GM19035 (cell line): ENCODE measurements around the gene LAYN.

Experiments
- ATAC-seq: cut with Tn5 transposase; IDR thresholded peaks from one replicate; pipeline ENCODE4 v1.9.1; 2021; ENCODE audit not compliant: unreplicated experiment

LAYN gene

DNA sequence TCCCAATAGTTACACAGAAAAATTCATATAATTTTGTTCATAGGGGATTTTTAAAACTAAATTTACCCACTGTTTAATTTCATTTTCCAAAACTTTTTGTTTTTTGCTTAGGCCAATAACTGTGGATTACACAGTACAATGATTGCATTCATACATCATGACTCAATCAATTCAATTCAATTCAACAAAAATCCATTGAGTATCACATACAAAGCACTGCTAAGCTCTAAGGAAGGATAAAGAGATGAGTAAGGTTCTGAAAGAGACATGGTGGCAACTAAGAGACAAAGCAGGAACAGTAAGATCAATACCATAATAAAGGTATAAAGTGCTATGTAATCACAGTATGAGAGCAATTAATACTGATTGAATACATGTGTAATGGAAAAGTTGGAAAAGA lies 9.4 kb upstream of the LAYN start:
- ATAC-seq, result no peak

- no peak for ATAC-seq
These were observed 8.7 kb upstream of the LAYN start for GRCh38 chr11:111531687-111532364.

GRCh38 chr11:111532365-111532709 lies 8.2 kb upstream of the LAYN start:
- no peak for ATAC-seq

DNA sequence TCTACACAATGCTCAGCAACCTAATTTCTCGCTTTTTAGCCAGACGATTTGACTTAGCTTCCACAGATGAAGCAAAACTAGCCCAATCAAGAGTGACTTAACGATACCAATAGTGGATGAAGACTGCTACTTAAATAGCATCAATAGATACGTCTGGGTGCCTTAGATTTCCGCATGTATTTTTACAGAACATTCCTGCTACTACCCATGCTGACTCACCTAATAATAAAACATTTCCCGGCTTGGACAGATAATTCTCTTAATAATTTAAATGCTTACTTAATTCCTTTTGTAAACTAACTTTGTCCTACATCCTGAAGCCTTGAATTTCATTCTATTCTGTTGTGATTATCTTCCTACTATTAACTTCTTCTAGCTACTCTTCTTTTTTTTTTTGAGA lies 5.2 kb upstream of the LAYN start:
- no peak for ATAC-seq

GRCh38 chr11:111537336-111537860 lies 3.1 kb upstream of the LAYN start:
- no peak for ATAC-seq

GRCh38 chr11:111538407-111539114 lies 2.0 kb upstream of the LAYN start:
- ATAC-seq, result no peak

DNA sequence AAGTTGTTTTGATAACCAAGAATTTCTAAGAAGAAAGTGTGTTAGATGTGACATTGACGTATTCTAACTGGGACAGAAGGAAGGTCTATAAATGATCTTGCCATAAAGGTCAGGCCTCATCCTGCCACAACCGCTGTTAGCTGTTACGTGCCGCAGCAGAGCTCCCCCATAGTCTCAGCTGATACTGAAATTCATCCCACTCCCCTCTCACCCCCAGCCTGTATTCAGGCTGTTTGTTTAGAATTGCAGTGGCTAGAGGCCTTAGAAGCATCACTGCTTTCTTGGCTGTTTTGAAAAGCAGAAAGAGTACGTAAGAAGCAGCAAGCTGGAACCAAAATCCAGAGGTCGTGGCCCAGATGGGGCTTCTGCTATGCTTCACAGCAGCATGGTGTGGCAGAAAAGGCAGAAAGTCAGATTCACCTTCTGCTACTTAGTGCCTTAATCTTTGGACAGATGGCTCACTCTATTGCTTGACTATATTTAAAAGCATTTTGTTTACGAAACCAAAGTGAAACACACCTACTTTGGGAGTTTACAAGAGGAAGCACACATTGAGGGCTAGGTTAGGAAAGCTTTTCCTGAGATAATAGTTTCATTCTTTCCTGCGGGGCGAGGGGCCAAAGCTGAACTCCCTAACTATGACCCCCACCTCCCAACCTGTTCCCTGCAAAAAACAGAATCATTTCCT lies 950 bp upstream of the LAYN start:
- ATAC-seq, result no peak

- no peak for ATAC-seq
These were observed 375 bp downstream of the LAYN start for GRCh38 chr11:111540937-111541253.

GRCh38 chr11:111541254-111542061 lies 938 bp downstream of the LAYN start:
- ATAC-seq, result no peak

DNA sequence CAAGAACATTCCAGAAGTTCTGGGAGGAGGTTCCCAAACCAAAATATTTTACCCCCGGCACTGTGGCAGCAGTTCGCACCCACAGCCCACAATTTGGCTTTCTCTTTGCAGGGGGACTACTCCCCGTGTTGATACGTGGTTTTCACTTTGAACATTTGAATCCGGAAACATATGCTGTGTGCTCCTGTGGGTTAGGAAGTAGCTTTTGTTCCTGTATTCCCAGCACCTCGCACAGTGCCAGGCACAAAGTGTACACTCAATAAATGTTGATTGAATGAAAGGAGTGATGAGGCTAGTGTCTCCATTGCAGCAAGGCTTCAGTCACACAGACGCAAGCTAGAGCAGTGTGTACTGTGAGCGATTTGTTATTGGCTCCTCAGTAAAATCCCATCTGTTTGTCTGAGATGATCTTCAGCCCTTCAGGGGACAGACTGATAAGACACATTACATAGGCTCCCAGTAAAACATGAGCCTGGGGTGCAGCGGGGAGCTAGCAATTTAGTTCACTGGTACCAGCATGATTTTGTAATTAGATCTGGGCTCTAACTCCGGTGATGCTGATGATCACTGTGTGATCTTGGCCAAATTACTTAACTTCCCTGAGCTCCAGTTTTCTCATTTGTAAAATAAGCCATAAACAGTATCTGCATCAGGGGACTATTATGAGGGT lies 2.2 kb downstream of the LAYN start:
- ATAC-seq, result no peak

- ATAC-seq, result no peak
These were observed 8.0 kb downstream of the LAYN start for GRCh38 chr11:111548525-111548924.

DNA sequence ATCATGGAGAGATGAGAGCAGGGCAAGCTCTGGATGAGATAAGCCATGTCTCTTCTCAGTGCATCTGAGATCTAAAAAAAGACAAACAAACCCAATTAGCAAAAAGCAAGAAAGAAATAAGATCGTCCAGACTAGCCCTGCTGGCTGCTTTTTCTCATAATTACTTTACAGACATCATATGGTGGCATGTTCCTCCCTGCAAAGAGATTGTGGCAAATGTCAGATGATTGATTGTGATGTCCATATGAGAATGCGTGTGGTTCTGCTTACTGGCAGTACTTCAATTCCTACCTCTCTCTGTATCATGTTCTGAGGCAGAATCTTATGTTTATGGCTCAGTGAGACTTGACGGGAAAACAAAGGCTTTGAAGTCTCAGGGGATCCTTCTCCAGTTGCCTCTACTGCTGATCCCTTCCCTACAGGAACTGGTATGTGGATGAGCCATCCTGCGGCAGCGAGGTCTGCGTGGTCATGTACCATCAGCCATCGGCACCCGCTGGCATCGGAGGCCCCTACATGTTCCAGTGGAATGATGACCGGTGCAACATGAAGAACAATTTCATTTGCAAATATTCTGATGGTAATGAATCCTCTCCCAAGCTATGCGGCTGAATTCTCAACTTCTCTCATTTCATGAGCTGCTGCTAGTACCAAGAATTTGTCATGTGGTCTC lies 8.8 kb downstream of the LAYN start:
- no peak for ATAC-seq

GRCh38 chr11:111549869-111550203 lies 9.3 kb downstream of the LAYN start:
- ATAC-seq, result no peak

DNA sequence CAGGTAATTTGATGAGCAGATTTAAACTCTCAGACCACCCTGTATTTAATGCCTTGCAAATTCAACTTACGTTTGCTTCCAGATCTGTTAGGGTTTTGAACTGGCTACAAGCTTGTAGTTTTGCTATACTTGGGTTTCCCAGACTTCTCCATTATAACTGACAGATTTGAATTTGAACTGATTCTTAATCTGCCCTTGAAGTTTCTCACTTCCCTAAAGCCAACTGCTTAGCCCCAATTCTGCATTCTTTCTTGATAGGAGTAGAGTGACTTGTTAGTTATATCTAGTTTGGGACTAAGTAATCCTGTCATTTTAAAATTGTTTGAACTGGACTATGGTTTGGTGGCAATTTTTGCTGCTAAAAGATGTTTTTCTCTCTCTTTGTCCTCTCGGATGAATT lies 9.7 kb downstream of the LAYN start:
- no peak for ATAC-seq

- ATAC-seq, result no peak
These were observed 14.0 kb downstream of the LAYN start for GRCh38 chr11:111554532-111554931.

- no peak for ATAC-seq
These were observed 14.7 kb downstream of the LAYN start for GRCh38 chr11:111555255-111555654.

- ATAC-seq, result no peak
These were observed 17.0 kb downstream of the LAYN start for GRCh38 chr11:111557425-111558111.

- ATAC-seq, result no peak
These were observed 19.4 kb downstream of the LAYN start for GRCh38 chr11:111559800-111560464.

- ATAC-seq, result no peak
These were observed 20.3 kb downstream of the LAYN start for GRCh38 chr11:111560800-111561199.
